HG03280 (cell line): Measurements from ENCODE around the gene SLTM.
"Not testable (repeated sequence)": the region's sequence is repeated elsewhere in the genome, so short reads cannot be mapped to it uniquely, and the experiment has no call there.

ENCODE experiments used
- ATAC-seq: cut with Tn5 transposase; IDR thresholded peaks from one replicate; pipeline ENCODE4 v1.9.1; 2021; ENCODE audit warnings: mild to moderate bottlenecking, moderate library complexity; ENCODE audit not compliant: unreplicated experiment

Gene SLTM

DNA sequence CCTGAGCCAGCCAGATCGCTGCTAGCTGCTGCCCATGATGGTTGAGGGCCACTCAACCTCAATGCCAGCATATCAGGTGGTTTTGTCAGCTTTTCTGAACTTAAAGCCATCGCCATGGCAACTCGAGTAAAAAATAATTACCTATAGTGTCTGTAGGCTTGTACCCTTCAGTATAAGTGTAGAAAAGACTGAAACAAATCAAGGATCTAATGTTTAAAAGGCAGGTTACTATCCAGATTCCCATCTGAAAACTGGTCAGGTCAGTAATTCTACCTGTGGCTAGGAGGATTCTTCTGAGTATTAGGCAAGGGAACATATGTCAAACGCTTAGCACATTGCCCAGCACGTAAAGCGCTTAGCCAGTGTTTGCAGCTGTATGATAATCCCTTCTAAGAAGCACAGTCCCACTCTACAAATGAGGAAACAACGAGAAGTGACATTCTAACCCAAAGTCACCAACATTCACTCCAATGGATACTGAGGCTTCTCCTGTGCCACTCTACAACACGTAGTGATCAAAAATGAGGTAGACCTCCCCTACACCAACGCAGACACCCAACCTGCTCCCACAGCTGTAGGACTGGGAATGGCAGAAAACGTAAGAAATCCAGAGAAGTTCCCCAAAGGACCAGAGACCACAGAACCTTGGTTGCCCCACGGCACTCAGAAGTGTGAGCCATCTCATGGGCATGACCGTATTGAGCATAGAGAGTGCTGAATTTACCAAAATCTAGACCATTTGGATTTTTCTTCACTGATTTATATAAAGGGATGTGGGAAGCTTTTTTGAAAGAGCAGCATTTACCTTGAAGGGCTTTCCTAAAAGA lies 55.3 kb downstream of the SLTM start:
- ATAC-seq = no peak

DNA sequence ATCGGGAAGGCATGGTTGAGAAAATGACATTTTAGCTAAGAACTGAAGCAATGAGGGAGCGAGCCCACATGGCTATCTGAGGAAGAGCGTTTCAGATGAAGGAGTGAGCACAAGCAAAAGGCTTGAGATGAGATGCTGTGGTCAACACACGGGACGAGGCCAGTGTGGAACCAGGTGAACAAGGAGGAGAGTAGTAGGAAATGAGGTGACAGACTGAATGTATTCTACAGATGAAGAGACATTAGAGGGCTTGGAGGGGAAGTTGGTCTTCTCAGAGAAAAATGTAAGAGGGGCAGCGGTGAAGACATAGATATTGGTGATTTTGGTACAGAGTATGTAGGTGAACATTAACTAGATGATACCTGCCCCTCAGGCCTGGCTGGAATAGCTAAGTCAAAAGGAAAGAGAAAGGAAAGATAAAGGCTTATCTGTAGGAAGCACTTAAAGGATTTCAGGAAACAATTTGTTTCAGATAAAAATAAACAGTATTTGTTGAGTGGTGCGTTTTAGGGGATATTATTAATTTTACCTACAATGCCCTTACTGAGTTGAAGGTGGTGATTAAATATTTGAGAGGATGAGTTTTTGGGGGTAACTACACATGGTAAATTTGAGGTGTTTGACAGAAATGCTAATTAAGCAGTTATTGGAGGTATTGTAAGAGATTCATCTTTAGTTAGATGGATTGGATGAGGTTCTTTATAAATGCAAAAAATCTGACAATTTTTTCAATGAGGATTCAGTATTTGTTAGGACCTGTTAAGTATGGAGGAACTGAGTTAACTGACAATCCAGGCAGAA lies 57.0 kb downstream of the SLTM start:
- no peak for ATAC-seq

DNA sequence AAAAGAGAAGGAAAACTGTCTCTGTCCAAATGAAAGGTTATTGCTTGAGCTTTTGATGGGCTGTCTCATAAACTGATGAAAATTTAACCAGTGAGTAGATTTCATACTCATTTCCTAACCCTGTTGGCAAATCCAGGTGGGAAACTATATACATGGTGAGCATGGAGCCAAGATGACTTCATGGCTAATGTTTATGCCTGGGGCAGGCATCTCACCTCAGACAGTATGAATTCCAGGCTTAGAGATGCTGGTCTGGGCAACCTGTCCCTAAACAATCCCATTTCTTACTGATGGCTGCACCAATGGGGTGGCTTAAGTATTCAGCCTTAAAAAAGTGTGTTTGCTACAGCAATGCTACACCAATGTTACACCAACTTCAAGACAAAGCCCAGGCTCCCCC lies 58.1 kb downstream of the SLTM start:
- ATAC-seq = no peak

DNA sequence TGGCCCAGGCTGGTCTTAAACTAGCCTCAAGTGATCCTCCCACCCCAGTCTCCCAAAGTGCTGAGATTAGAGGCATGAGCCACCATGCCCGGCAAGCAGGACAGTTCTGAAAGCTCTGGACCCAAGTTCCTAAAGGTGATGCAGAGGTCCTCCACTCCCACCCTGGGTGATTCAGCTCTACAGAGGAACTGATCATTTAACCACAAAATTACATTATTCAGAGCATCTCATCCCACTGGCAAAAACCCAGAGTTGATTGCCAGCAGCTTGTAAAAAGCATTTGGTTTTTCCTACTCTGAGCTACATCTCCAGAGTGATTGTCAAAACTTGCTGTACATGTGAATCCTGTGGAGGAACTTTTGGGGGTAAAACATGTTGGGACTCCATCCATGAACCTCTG lies 60.2 kb downstream of the SLTM start:
- ATAC-seq = no peak

DNA sequence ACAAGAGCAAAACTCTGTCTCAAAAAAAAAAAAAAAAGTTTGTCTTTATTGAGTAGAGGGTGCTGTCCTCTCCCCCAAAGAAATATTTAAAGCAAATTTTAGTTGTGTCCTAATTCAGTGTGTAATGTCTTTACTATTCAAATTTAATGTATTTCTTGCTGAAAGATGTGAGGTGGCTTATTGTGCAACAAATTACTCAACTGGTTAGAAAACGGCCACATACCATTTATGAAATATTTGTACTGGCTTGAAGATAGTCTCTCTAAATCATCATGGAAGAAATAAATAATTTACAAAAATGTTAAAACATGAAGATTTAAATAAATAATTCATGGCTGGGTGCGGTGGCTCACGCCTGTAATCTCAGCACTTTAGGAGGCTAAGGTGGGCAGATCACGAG lies 63.0 kb downstream of the SLTM start:
- no peak for ATAC-seq

DNA sequence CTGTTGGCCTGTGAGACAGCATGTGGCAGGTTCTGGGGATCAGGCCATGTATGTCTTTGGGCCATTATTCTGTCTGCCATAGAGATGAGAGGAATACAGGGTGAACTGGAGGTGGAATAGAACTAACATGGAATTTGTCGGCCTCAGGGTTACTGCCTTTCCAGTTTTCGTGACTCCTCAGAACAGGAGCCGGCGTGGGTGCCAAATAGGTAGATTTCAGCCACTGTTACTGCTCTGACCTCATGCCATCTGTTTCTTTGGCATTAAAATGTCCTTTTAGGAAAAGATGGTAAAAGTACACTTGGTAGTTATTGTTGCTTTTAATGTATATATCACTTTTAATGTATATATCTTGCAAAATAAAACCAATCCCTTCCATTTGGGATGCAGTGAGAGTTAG lies 65.6 kb downstream of the SLTM start:
- ATAC-seq = no peak

DNA sequence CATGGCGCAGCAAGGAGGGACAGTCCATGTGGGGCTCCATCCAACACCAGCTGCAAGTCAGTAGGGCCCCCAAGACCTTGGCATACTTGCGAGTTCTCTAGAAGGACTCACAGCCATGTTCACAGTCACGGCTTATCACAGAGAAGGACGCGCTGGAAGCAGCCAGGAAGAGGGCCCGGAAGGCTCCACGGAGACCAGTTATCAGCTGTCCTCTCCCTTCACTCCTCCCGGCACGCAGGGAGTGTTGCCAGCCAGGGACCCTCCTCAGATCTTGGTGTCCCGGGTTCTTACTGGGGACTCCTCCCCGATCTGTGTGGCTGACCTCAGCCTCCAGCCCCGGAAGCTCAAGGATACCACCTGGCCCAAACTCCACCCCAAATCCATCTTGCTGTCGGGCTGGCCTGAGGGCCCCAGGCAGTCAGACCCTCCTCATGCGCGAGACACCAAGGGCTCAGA lies 68.0 kb downstream of the SLTM start:
- no peak for ATAC-seq

DNA sequence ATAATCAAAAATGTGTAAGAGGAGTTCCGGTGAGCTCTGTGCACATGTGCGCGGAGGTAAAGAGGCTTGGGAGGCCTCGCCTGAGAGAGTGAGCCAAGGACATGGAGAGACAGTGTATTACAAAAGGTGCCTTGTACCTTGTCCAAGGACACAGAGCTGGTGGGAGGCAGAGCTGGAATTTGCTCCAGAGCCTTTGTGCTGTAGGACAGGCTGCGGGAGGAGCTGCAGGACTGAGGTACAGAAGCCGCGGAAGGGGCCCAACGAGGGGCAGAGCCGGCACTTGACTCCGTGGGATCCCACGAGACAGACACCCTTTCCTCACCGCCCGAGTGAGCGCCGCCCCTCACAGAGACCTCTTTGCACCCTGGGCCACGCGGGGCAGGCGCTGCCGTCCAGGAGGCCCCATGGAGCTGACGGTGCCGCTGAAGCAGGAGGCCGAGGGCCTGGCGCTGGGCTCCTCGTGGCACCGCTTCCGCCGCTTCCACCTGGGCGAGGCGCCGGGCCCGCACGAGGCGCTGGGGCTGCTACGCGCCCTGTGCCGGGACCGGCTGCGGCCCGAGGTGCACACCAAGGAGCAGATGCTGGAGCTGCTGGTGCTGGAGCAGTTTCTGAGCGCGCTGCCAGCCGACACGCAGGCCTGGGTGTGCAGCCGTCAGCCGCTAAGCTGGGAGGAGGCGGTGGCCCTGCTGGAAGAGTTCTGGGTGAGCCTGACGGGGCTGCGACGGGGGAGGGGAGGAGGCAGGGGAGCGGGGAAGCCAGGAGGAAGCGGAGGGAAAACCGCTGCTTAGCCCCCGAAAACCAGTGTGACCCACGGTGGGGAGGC lies 68.7 kb downstream of the SLTM start:
- ATAC-seq = no peak

DNA sequence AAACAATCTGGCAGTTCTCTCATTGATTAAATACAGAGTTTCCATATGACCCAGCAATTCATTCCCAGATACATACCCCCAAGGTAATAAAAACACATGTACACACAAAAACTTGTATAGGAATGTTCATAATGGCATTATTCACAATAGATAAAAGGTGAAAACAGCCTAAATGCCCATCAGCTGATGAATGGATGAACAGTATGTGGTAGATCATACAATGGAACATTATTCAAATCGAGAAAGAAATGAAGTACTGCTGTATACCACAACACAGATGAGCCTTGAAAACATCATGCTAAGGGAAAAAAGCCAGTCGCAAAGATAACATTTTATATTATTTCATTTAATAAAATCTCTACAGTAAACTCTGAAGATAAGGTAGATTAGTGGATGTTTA lies 71.2 kb downstream of the SLTM start:
- ATAC-seq = no peak

DNA sequence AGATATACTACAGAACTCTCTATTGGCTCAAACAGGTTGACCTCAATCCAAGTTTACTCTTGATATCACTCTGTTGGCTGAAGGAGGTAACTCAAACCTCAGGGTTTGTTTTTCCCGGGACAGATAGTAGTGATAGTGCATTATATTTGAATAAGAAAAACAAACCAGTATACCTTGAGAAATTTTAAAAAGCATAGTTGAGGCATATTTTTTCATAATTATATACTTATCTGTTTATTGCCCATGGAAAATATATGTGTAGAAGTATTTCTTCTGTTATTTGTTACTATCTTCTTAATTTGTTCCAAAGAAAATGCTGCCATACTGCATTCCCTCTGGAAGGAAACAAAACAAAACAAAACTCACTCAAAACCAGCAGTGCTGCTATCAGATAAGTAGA lies 76.9 kb downstream of the SLTM start:
- ATAC-seq = not testable (repeated sequence)

DNA sequence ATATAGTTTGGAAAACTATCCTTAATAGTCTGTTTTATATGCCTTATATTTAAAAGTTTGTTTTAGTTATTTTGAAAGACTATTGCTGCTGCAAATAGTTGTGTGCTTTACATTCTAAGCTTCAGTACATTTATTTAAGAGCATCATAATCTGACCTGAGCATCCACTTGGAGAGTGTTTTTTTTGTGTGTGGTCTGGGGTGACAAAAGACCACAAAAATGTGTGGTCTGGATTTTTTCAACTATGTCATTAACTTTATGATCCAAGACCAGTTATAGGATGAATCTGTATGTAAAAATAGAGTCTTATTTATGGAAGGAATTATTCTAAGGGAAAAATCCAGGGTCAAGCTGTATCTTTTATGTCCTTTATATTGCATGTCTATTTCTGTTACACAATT lies 77.4 kb downstream of the SLTM start:
- no peak for ATAC-seq

DNA sequence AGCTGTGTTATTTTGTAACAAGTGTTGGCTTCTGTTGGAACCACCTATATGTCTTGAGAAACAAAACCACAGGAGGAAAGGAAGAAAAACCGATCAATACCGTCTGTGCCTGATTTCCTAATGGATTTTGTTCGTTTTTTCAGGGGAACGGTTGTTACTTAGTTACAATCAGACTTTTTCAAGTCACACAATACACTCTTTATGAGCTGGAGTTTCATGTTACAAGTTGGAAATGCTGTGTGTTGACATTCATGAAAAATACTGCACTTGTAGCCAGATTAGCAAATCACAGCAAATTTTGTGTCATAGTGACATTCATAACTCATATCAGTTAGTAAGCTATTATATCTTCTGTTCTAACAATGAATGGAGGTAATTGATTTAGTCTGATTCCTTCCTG lies 78.9 kb downstream of the SLTM start:
- ATAC-seq = no peak

DNA sequence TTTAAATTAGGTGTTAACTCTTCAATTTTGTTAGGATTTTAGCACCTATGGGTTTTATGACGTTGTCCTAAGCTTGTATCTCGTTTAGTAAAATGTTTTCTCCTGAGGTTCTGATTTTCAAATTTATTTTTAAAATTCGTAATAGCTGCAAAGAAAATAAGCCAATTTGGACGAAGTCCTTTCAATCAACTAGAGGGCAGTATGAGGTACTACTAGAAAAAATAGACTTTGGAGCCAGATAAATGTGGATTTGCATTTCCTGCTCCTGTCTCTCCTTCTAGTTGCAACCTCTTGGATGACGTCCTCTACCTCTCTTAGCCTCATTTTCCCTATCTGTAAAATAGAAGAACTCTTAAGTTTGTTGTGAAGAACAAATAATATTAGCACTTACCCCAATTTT lies 81.1 kb downstream of the SLTM start:
- ATAC-seq = no peak

DNA sequence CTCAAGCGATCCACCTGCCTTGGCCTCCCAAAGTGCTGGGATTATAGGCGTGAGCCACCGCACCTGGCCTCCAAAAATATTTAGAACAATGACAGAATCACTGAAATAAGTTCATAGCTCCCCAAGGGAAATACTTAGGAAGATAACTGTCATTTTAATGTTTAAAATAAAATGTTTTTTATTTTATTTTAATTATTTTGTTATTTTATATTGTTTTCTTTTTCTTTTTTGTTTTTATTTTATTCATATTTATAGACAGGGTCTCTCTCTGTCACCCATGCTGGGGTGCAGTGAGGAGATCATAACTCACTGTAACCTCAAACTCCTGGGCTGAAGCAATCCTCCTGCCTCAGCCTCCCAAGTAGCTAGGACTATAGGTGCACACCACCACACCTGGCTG lies 82.3 kb downstream of the SLTM start:
- ATAC-seq = not testable (repeated sequence)

DNA sequence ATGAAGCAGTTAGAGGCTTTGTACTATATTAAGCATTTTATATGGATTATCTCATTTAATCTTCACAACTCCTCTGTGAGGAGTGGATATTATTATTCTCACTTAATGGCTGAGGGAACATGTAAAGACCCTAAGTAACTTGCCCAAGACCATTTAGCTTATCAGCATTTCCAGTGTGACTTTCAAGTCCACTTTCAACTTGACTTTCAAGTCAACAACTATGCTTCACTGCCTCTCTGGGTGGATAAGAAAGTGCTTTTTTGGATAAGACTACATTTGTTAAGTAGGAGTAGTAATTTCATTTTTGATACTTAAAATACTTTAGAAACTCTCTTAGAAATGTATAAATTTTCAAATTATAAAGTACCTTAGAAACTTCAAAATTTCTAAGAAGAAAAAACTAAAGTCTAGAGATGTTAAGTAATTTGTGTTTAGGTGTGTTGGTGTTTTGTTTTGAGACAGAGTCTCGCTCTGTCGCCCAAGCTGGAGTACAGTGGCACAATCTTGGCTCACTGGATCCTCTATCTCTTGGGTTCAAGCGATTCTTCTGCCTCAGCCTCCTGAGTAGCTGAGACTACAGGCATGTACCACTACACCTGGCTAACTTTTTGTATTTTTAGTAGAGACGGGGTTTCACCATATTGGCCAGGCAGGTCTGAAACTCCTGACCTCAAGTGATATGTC lies 90.6 kb downstream of the SLTM start:
- ATAC-seq = no peak

DNA sequence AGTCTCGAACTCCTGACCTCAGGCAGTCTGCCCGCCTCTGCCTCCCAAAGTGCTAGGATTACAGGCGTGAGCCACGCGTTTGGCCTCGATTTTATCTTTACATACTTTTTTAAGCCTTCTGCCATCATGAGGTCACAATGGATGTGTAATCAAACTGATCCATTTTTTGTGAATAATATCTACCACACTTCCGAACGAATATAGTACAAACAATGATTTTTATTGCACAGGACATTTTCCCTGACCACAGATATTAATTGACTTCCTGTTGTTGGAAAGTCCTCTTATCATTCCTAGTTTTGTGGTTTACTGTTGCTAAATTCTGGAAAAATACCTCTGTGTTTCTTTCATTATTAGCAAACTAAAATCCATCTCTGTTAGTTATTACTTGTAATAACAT lies 93.4 kb downstream of the SLTM start:
- ATAC-seq = no peak

DNA sequence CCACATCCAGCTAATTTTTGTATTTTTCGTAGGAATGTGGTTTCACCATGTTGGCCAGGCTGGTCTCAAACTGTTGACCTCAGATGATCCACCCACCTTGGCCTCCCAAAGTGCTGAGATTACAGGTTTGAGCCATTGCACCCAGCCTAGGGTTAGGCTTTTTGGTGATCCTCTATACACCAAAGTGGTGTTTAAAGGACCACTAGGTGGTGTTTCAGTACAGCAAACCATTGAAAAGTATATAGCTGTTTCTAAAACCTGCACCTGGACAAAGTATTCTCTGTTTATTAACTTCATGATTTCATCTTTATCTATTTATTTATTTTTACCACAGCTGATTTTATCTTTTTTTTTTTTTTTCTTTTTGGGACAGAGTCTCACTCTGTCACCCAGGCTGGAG lies 94.0 kb downstream of the SLTM start:
- no peak for ATAC-seq

DNA sequence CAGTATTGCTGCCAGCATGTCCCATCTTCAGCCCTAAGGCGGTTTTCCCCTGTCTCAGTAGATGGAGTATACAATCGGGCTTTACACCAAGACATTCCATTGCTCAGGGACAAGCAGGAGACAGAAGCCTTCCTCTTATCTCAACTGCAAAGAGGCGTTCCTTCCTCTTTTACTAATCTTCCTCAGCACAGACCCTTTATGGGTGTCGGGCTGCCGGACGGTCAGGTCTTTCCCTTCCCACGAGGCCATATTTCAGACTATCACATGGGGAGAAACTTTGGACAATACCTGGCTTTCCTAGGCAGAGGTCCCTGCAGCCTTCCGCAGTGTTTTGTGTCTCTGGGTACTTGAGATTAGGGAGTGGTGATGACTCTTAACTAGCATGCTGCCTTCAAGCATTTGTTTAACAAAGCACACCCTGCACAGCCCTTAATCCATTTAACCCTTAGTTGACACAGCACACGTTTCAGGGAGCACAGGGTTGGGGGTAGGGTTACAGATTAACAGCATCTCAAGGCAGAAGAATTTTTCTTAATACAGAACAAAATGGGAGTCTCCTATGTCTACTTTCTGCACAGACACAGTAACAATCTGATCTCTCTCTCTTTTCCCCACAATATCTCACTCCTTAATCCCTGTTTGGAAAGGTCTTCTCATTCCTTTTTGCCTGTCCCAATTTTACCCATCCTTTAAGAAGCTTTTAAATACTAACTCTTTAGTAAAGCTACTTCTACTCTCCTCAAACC lies 99.6 kb downstream of the SLTM start:
- not testable (repeated sequence) for ATAC-seq

DNA sequence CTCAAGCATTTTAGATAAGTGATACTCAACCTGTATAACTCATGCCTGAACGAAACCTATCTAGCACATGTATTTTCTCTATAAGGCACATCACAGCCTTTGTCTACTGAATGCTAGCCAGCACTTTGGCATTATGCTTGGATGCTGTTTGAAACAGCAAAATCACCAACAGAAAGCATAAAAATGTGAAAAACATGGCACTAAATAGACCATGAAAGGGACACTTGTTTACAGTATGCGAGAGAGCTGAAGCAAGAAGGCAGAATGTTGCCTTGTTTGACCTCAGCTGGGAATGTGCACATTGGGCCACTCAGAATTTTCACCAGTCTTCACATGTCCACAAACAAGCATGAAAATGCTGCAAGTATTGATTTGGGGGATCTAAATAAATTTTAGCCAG lies 102.9 kb downstream of the SLTM start:
- no peak for ATAC-seq
